B cell (primary cell): ENCODE results near the gene CALR3. TPM values are rescaled to one million over a fixed set of nuclear protein-coding genes. Genes with fewer than 3 reads are reported as not detected.
"Not testable (repeated sequence)": the region's sequence is repeated elsewhere in the genome, so short reads cannot be mapped to it uniquely, and the experiment has no call there.

ENCODE experiments used
- ATAC-seq: fragments of 200-7000 bp; cut with Tn5 transposase; one replicate; pipeline ENCODE4 v1.10.0; 2021; ENCODE audit warnings: low read depth, mild to moderate bottlenecking, moderate number of reproducible peaks, moderate library complexity
- CTCF ChIA-PET: fragments of 350-600 bp; sonication (Branson Sonifier 250); formaldehyde crosslinking; loops from one replicate; lab custom pipeline; 2021; ENCODE audit warnings: antibody characterized with exemption, inconsistent platforms; lab: Charles Lee
- POLR2A ChIA-PET: fragments of 350-600 bp; sonication (Branson Sonifier 250); formaldehyde crosslinking; loops from one replicate; lab custom pipeline; 2021; ENCODE audit warnings: antibody characterized with exemption; lab: Charles Lee
- DNase-seq: peaks from one replicate; pipeline ENCODE4 v3.0.0; 2013
- H2AFZ ChIP-seq: 2 replicates; pipeline ENCODE4 v1.6.1; 2012; ENCODE audit warnings: mild to moderate bottlenecking, low read depth, low read length; ENCODE audit not compliant: insufficient read depth, poor library complexity, severe bottlenecking
- H3K27ac ChIP-seq, 2 donors: 1 replicate in 1 of 2; 2 replicates in 1 of 2; pipeline ENCODE4 v1.5.1; 2012 to 2013; ENCODE audit warnings: low read length in 2 of 2, mild to moderate bottlenecking in 2 of 2, moderate library complexity in 1 of 2
- H3K27me3 ChIP-seq, 4 experiments: fragments of 200-600 bp in 1 of 4; sonication (generic) in 1 of 4; replicated peaks in 1 of 4; 1 replicate in 2 of 4; 2 replicates in 2 of 4; pipeline versions ENCODE4 v1.6.1 to v1.7.0; 2013 to 2016; ENCODE audit warnings: low read length in 3 of 4, mild to moderate bottlenecking in 2 of 4, mixed read lengths in 1 of 4, moderate library complexity in 1 of 4; ENCODE audit not compliant: insufficient read depth in 4 of 4, control insufficient read depth in 3 of 4; ENCODE audit errors: control extremely low read depth in 1 of 4
- H3K36me3 ChIP-seq, 2 experiments: replicated peaks in 1 of 2; 1 replicate in 1 of 2; 2 replicates in 1 of 2; pipeline versions ENCODE4 v1.6.1 to v1.7.1; 2013; ENCODE audit warnings: low read length in 1 of 2; ENCODE audit not compliant: insufficient read depth in 2 of 2, control insufficient read depth in 1 of 2; ENCODE audit errors: control extremely low read depth in 1 of 2, extremely low read depth in 1 of 2
- H3K4me1 ChIP-seq, 2 donors: fragments of 200-600 bp in 1 of 2; sonication (generic) in 1 of 2; 1 replicate in 1 of 2; 2 replicates in 1 of 2; pipeline versions ENCODE4 v1.5.1 to v1.6.1; 2013 to 2017; ENCODE audit warnings: low read length in 2 of 2; ENCODE audit not compliant: control insufficient read depth in 2 of 2, insufficient read depth in 2 of 2
- H3K4me2 ChIP-seq: replicated peaks from 2 replicates; pipeline ENCODE3; 2012; ENCODE audit warnings: mild to moderate bottlenecking, low read depth, low read length; ENCODE audit not compliant: poor library complexity, severe bottlenecking
- H3K4me3 ChIP-seq, 5 experiments: fragments of 200-600 bp in 1 of 5; sonication (generic) in 1 of 5; 1 replicate in 3 of 5; 2 replicates in 2 of 5; pipeline versions ENCODE4 v1.5.1 to v1.7.0; 2011 to 2016; ENCODE audit warnings: low read length in 4 of 5, mild to moderate bottlenecking in 4 of 5, low read depth in 2 of 5, control low read depth in 1 of 5, moderate library complexity in 1 of 5; ENCODE audit not compliant: insufficient read depth in 1 of 5; ENCODE audit errors: control extremely low read depth in 1 of 5, extremely low read depth in 1 of 5
- H3K79me2 ChIP-seq: fragments of 200-600 bp; sonication (generic); one replicate; pipeline ENCODE4 v1.6.0; 2016; ENCODE audit warnings: low read length; ENCODE audit not compliant: control insufficient read depth, insufficient read depth
- H3K9ac ChIP-seq: fragments of 200-600 bp; sonication (generic); 2 replicates; pipeline ENCODE4 v1.6.1; 2017; ENCODE audit warnings: mild to moderate bottlenecking, low read length, moderate library complexity
- H3K9me3 ChIP-seq, 3 donors: one replicate each; pipeline versions ENCODE4 v1.6.1 to v1.7.1; 2013; ENCODE audit warnings: low read length in 2 of 3; ENCODE audit not compliant: control insufficient read depth in 2 of 3, insufficient read depth in 1 of 3; ENCODE audit errors: control extremely low read depth in 1 of 3
- H4K20me1 ChIP-seq: 2 replicates; pipeline ENCODE4 v1.6.0; 2012; ENCODE audit warnings: mild to moderate bottlenecking, low read length; ENCODE audit not compliant: insufficient read depth, control insufficient read depth, poor library complexity, severe bottlenecking
- H3K27ac Mint-ChIP-seq: one replicate; pipeline ENCODE4 v1.8.0; 2021; ENCODE audit warnings: mixed read lengths
- H3K27me3 Mint-ChIP-seq: one replicate; pipeline ENCODE4 v1.8.0; 2021; ENCODE audit warnings: mixed read lengths
- H3K4me1 Mint-ChIP-seq: one replicate; pipeline ENCODE4 v1.8.0; 2021; ENCODE audit warnings: mixed read lengths
- H3K4me3 Mint-ChIP-seq: one replicate; pipeline ENCODE4 v1.8.0; 2021; ENCODE audit warnings: mixed read lengths
- H3K9me3 Mint-ChIP-seq: one replicate; pipeline ENCODE4 v1.8.0; 2022; ENCODE audit warnings: mixed read lengths; ENCODE audit not compliant: insufficient read depth
- CTCF ChIP-seq: fragments of 200-600 bp; IDR thresholded peaks from one replicate; pipeline ENCODE4 v1.8.0; 2022; ENCODE audit warnings: antibody characterized with exemption, mild to moderate bottlenecking
- EZH2 ChIP-seq: IDR thresholded peaks from 2 replicates; pipeline ENCODE4 v1.6.1; 2012; ENCODE audit warnings: borderline replicate concordance, low read depth, mild to moderate bottlenecking, moderate library complexity, low read length; ENCODE audit not compliant: insufficient read depth, poor library complexity, severe bottlenecking
- WGBS: methylation state at CpG from one replicate; pipeline ENCODE4 v1.1.5; 2013; ENCODE audit warnings: missing lambda C conversion rate; ENCODE audit not compliant: insufficient coverage; 5-methylcytosine and 5-hydroxymethylcytosine counted together
- intact Hi-C: fragments of 100-400 bp; cut with micrococcal nuclease; formaldehyde crosslinking; loops from one replicate; pipeline ENCODE4 v1.10.0; 2022
- polyA plus RNA-seq: library from polyadenylated mRNA; depleted of rRNA; stranded (reverse); fragments of >200 nt; gene quantifications from 2 replicates; pipeline ENCODE4 v1.2.3, GENCODE V29; 2012
- total RNA-seq, 2 donors: library from RNA; stranded (reverse); fragments of 120-200 nt in 1 of 2; gene quantifications; 1 replicate in 1 of 2; 2 replicates in 1 of 2; pipeline versions ENCODE4 v1.2.3 to v1.2.4, GENCODE V29; 2013 to 2022

CALR3 gene
- total and polyA plus RNA-seq, 2 donors (not counting 1 experiment from before 2014, with no cell fraction given): 0.44 TPM; not detected in 1

- Histone ChIP-seq H4K20me1 (peaks cover 29% of the 10 kb centered on the region), H3K9ac (peak overlapping the region; percentile 27), H3K4me1 (peaks cover 29 to 49% of the 10 kb centered on the region in 2 donors), H3K4me3 (no peak overlapping the region), H3K27me3 (no peaks in the 10 kb centered on the region), H3K79me2 (peaks cover 80% of the 10 kb centered on the region), H3K36me3 (peaks cover 0 to 6% of the 10 kb centered on the region in 2 experiments), H3K27ac (peak overlapping the region; percentile 5 to 41), H2AFZ (no peak overlapping the region), H3K4me2 (peak overlapping the region; percentile 36), H3K9me3 (no peaks in the 10 kb centered on the region)
- H3K4me3 Mint-ChIP-seq: peak overlapping the region; percentile 68
- intact Hi-C loops: loop anchor here (5.0 kb wide), 1 partner anchor 347 kb away; the partner anchor contains the start of gene AP1M1
- no peaks in the 10 kb centered on the region for H3K27me3 Mint-ChIP-seq
- CTCF ChIA-PET: no interaction called here
- 67% methylated on average over 5 of the region's 11 CpGs for WGBS
- TF ChIP-seq CTCF (no peak), EZH2 (no peak)
- DNase-seq: peak; percentile 51
- ATAC-seq: no peak
- H3K27ac Mint-ChIP-seq: peak overlapping the region; percentile 88
- POLR2A ChIA-PET: interaction anchor here (1.2 to 1.5 kb wide), 2 partner anchors 40 to 43 kb away, joined by 5 to 7 read pairs; no protein-coding TSS in a partner anchor
- peaks cover 36% of the 10 kb centered on the region for H3K4me1 Mint-ChIP-seq
- H3K9me3 Mint-ChIP-seq: no peaks in the 10 kb centered on the region
Measured at GRCh38 chr19:16544473-16545231, 48.7 kb upstream of the CALR3 start.

- peak overlapping the region in 1 of 2 donors; percentile 77 for H3K27ac ChIP-seq
- CTCF ChIA-PET: interaction anchor here (1.1 kb wide), 1 partner anchor 179 kb away, joined by 3 read pairs; no protein-coding TSS in a partner anchor
- not testable (repeated sequence) for H2AFZ ChIP-seq, H3K4me3 ChIP-seq, DNase-seq, H3K27me3 ChIP-seq, ATAC-seq, H3K27me3 Mint-ChIP-seq, H3K9me3 ChIP-seq, H3K9me3 Mint-ChIP-seq
- H3K4me2 ChIP-seq: peak overlapping the region; percentile 79
- peaks cover 84% of the 10 kb centered on the region for H3K79me2 ChIP-seq
- POLR2A ChIA-PET: interaction anchor here (0.6 to 1.6 kb wide), 7 partner anchors 13 to 1772 kb away, joined by 3 to 8 read pairs (median 4); partner anchors contain the start of genes SMIM7 and TMEM38A
- peaks cover 0 to 10% of the 10 kb centered on the region in 2 experiments for H3K36me3 ChIP-seq
- peak overlapping the region; percentile 80 for H3K9ac ChIP-seq
- Mint-ChIP-seq H3K4me3 (peak overlapping the region; percentile 91), H3K27ac (peak overlapping the region; percentile 59), H3K4me1 (peaks cover 42% of the 10 kb centered on the region)
- WGBS: no CpG with 5 or more reads among the region's 6 CpGs
- peaks cover 29 to 52% of the 10 kb centered on the region in 2 donors for H3K4me1 ChIP-seq
- H4K20me1 ChIP-seq: peaks cover 38% of the 10 kb centered on the region
- intact Hi-C loops: loop anchor here (5.0 kb wide), 1 partner anchor 346 kb away; the partner anchor contains the start of gene AP1M1
Measured at GRCh38 chr19:16543734-16544133, 47.8 kb upstream of the CALR3 start.
